H9 (cell line): ENCODE results near the gene ANO6. TPM values are rescaled to one million over a fixed set of nuclear protein-coding genes. Genes with fewer than 3 reads are reported as not detected.

Experiments used
- DNase-seq: peaks from one replicate; pipeline ENCODE4 v3.0.0-alpha.2; 2017
- H2AFZ ChIP-seq: one replicate; pipeline ENCODE4 v1.6.1; 2013; ENCODE audit warnings: mild to moderate bottlenecking, low read length, control low read depth, moderate library complexity
- H2AK5ac ChIP-seq: 2 replicates; pipeline ENCODE4 v1.6.1; 2013; ENCODE audit warnings: low read length, control low read depth, mixed read lengths; ENCODE audit not compliant: insufficient read length
- H2BK120ac ChIP-seq: one replicate; pipeline ENCODE4 v1.6.1; 2013; ENCODE audit warnings: low read depth, mild to moderate bottlenecking, low read length, control low read depth, inconsistent platforms; ENCODE audit not compliant: poor library complexity, severe bottlenecking
- H2BK12ac ChIP-seq: 2 replicates; pipeline ENCODE4 v1.6.1; 2013; ENCODE audit warnings: low read length, control low read depth, mixed read lengths, low read depth; ENCODE audit not compliant: insufficient read length
- H2BK15ac ChIP-seq: 2 replicates; pipeline ENCODE4 v1.6.1; 2013; ENCODE audit warnings: low read depth, low read length, control low read depth
- H2BK20ac ChIP-seq: one replicate; pipeline ENCODE4 v1.6.1; 2013; ENCODE audit warnings: low read depth, mild to moderate bottlenecking, low read length, control low read depth, inconsistent platforms; ENCODE audit not compliant: poor library complexity, severe bottlenecking
- H2BK5ac ChIP-seq: 2 replicates; pipeline ENCODE4 v1.6.1; 2013; ENCODE audit warnings: low read length, control low read depth, mixed read lengths; ENCODE audit not compliant: insufficient read length
- H3K14ac ChIP-seq: 2 replicates; pipeline ENCODE4 v1.6.1; 2013; ENCODE audit warnings: low read length, control low read depth; ENCODE audit not compliant: insufficient read depth
- H3K18ac ChIP-seq: 2 replicates; pipeline ENCODE4 v1.6.1; 2013; ENCODE audit warnings: low read depth, mild to moderate bottlenecking, mixed read lengths, low read length, control low read depth; ENCODE audit not compliant: insufficient read length
- H3K23ac ChIP-seq: 2 replicates; pipeline ENCODE4 v1.6.1; 2013; ENCODE audit warnings: low read length, control low read depth, mixed read lengths, low read depth; ENCODE audit not compliant: insufficient read length
- H3K23me2 ChIP-seq: 2 replicates; pipeline ENCODE4 v1.6.1; 2013; ENCODE audit warnings: low read depth, mild to moderate bottlenecking, mixed read lengths, low read length, control low read depth; ENCODE audit not compliant: insufficient read length, poor library complexity, severe bottlenecking
- H3K27ac ChIP-seq: 2 replicates; pipeline ENCODE4 v1.5.1; 2013; ENCODE audit warnings: low read length, control low read depth, mixed read lengths, low read depth; ENCODE audit not compliant: insufficient read length
- H3K27me3 ChIP-seq: 2 replicates; pipeline ENCODE4 v1.6.1; 2013; ENCODE audit warnings: low read length, control low read depth, inconsistent platforms; ENCODE audit not compliant: insufficient read depth
- H3K4ac ChIP-seq: 2 replicates; pipeline ENCODE4 v1.6.1; 2013; ENCODE audit warnings: low read depth, mild to moderate bottlenecking, control low read depth, inconsistent platforms, low read length, moderate library complexity
- H3K4me1 ChIP-seq: 2 replicates; pipeline ENCODE4 v1.6.1; 2013; ENCODE audit warnings: low read length, control low read depth, inconsistent platforms; ENCODE audit not compliant: insufficient read depth
- H3K4me2 ChIP-seq: 2 replicates; pipeline ENCODE4 v1.6.1; 2013; ENCODE audit warnings: low read length, control low read depth, mixed read lengths; ENCODE audit not compliant: insufficient read length, insufficient read depth
- H3K56ac ChIP-seq: 2 replicates; pipeline ENCODE4 v1.6.1; 2013; ENCODE audit warnings: low read depth, mild to moderate bottlenecking, mixed read lengths, low read length, control low read depth; ENCODE audit not compliant: insufficient read length
- H3K79me1 ChIP-seq: 2 replicates; pipeline ENCODE4 v1.6.1; 2013; ENCODE audit warnings: low read depth, mild to moderate bottlenecking, moderate library complexity, low read length, control low read depth, inconsistent platforms; ENCODE audit not compliant: insufficient read depth, poor library complexity, severe bottlenecking
- H3K79me2 ChIP-seq: 2 replicates; pipeline ENCODE4 v1.6.1; 2013; ENCODE audit warnings: low read length, control low read depth, inconsistent platforms; ENCODE audit not compliant: insufficient read depth
- H3K9ac ChIP-seq: 2 replicates; pipeline ENCODE4 v1.6.1; 2013; ENCODE audit warnings: low read length, control low read depth, mixed read lengths; ENCODE audit not compliant: insufficient read length; ENCODE audit errors: extremely low read depth
- H3K9me3 ChIP-seq: one replicate; pipeline ENCODE4 v1.6.1; 2013; ENCODE audit warnings: low read depth, low read length, inconsistent platforms; ENCODE audit not compliant: control insufficient read depth
- H3T11ph ChIP-seq: one replicate; pipeline ENCODE4 v1.6.1; 2013; ENCODE audit warnings: mild to moderate bottlenecking, low read length, control low read depth, inconsistent platforms
- H4K20me1 ChIP-seq: one replicate; pipeline ENCODE4 v1.6.1; 2013; ENCODE audit not compliant: control insufficient read depth, insufficient read length, insufficient read depth
- H4K5ac ChIP-seq: 2 replicates; pipeline ENCODE4 v1.6.1; 2013; ENCODE audit warnings: low read depth, mild to moderate bottlenecking, mixed read lengths, low read length, control low read depth; ENCODE audit not compliant: insufficient read length
- H4K8ac ChIP-seq: replicated peaks from 2 replicates; pipeline ENCODE4 v1.6.1; 2013; ENCODE audit warnings: low read length, control low read depth, mixed read lengths, low read depth; ENCODE audit not compliant: insufficient read length
- H4K91ac ChIP-seq: 2 replicates; pipeline ENCODE4 v1.6.1; 2013; ENCODE audit warnings: low read depth, mild to moderate bottlenecking, moderate library complexity, mixed read lengths, low read length, control low read depth; ENCODE audit not compliant: insufficient read length
- H3K27ac Mint-ChIP-seq, 3 experiments: 2 replicates in 2 of 3; 3 replicates in 1 of 3; pipeline ENCODE4 v1.8.0; 2020 to 2021; ENCODE audit warnings: mixed read lengths in 3 of 3, mild to moderate bottlenecking in 1 of 3, moderate library complexity in 1 of 3
- H3K27me3 Mint-ChIP-seq: 2 replicates; pipeline ENCODE4 v1.8.0; 2021; ENCODE audit warnings: low read depth, mild to moderate bottlenecking, moderate library complexity, mixed read lengths
- H3K36me3 Mint-ChIP-seq, 3 experiments: 2 replicates in 2 of 3; 3 replicates in 1 of 3; pipeline ENCODE4 v1.8.0; 2020 to 2021; ENCODE audit warnings: low read depth in 3 of 3, mixed read lengths in 3 of 3; ENCODE audit not compliant: insufficient read depth in 1 of 3
- H3K4me1 Mint-ChIP-seq, 2 experiments: 2 replicates each; pipeline ENCODE4 v1.8.0; 2020; ENCODE audit warnings: mixed read lengths in 2 of 2
- H3K4me3 Mint-ChIP-seq, 2 experiments: 2 replicates in 1 of 2; 3 replicates in 1 of 2; pipeline ENCODE4 v1.8.0; 2020 to 2021; ENCODE audit warnings: mild to moderate bottlenecking in 2 of 2, mixed read lengths in 2 of 2, moderate library complexity in 1 of 2
- H3K9me3 Mint-ChIP-seq, 2 experiments: 2 replicates in 1 of 2; 3 replicates in 1 of 2; pipeline ENCODE4 v1.8.0; 2020; ENCODE audit warnings: mild to moderate bottlenecking in 2 of 2, mixed read lengths in 2 of 2, moderate library complexity in 1 of 2
- CTCF ChIP-seq: fragments of 200-600 bp; sonication (generic); conservative IDR thresholded peaks from 3 replicates; pipeline ENCODE4 v1.8.0; 2021; ENCODE audit warnings: antibody characterized with exemption, mild to moderate bottlenecking
- WGBS: extraction: QIAGEN DNeasy Blood & Tissue Kit; methylation state at CpG from one replicate; pipeline ENCODE4 v1.1.7; 2013; ENCODE audit warnings: missing lambda C conversion rate, low lambda C conversion rate, mixed read lengths; ENCODE audit not compliant: insufficient read length; ENCODE audit errors: extremely low coverage; 5-methylcytosine and 5-hydroxymethylcytosine counted together
- total RNA-seq: library from RNA; stranded (reverse); gene quantifications from 2 replicates; pipeline ENCODE4 v1.2.1, GENCODE V29; 2021

The ANO6 gene
- total RNA-seq, 1 experiment from 2014 or later = 24.3 TPM

GRCh38 chr12:45411626-45412025, 195.7 kb downstream of the ANO6 start:
- Histone ChIP-seq H3K56ac (no peak overlapping the region), H2BK120ac (no peak overlapping the region), H2BK5ac (no peak overlapping the region)

More at GRCh38 chr12:45411626-45412025, 195.7 kb downstream of the ANO6 start:
- Histone ChIP-seq H2BK20ac (no peak overlapping the region), H2BK12ac (no peak overlapping the region), H3K23ac (no peak overlapping the region), H3K79me1 (no peaks in the 10 kb centered on the region), H2BK15ac (no peak overlapping the region), H3T11ph (no peak overlapping the region), H3K9ac (no peak overlapping the region), H4K91ac (no peak overlapping the region), H4K5ac (no peak overlapping the region), H3K27ac (no peak overlapping the region), H3K18ac (no peak overlapping the region), H2AFZ (no peak overlapping the region), H4K8ac (no peak overlapping the region), H3K79me2 (no peaks in the 10 kb centered on the region), H3K4me1 (no peaks in the 10 kb centered on the region), H3K9me3 (no peaks in the 10 kb centered on the region), H4K20me1 (no peaks in the 10 kb centered on the region), H2AK5ac (no peak overlapping the region), H3K14ac (no peak overlapping the region), H3K4ac (no peak overlapping the region), H3K4me2 (no peak overlapping the region), H3K23me2 (no peaks in the 10 kb centered on the region), H3K27me3 (no peaks in the 10 kb centered on the region; the same call in 1 of the 2 replicates)
- peaks cover 10 to 29% (median 29%) of the 10 kb centered on the region in 3 experiments; a peak in 5 of 7 replicates for H3K36me3 Mint-ChIP-seq
- no peak for TF ChIP-seq CTCF
- no peak overlapping the region for H3K27ac Mint-ChIP-seq
- H3K27me3 Mint-ChIP-seq = no peaks in the 10 kb centered on the region
- no peak overlapping the region for H3K4me3 Mint-ChIP-seq
- no peak for DNase-seq
- no CpG with 5 or more reads among the region's 7 CpGs for WGBS
- no peaks in the 10 kb centered on the region for H3K4me1 Mint-ChIP-seq
- no peaks in the 10 kb centered on the region for H3K9me3 Mint-ChIP-seq
